Right lobe of liver (tissue), 6 donors: Measurements from ENCODE around the gene RNASE7. TPM values are rescaled to one million over a fixed set of nuclear protein-coding genes. Genes with fewer than 3 reads are reported as not detected.

ENCODE experiments used
- ATAC-seq, 4 donors: fragments of 200-7000 bp; cut with Tn5 transposase; one replicate each; pipeline ENCODE4 v1.9.1; 2020; ENCODE audit warnings: mild to moderate bottlenecking in 4 of 4, moderate library complexity in 4 of 4
- DNase-seq, 3 donors: peaks; one replicate each; pipeline ENCODE4 v3.0.0-alpha.2; 2020
- H3K27ac ChIP-seq, 3 donors: fragments of 200-600 bp; one replicate each; pipeline ENCODE4 v1.8.0; 2022
- H3K27me3 ChIP-seq, 2 donors: fragments of 200-600 bp; one replicate each; pipeline ENCODE4 v1.8.0; 2022
- H3K36me3 ChIP-seq, 4 donors: fragments of 200-600 bp; sonication (generic) in 1 of 4; one replicate each; pipeline versions ENCODE4 v1.5.1 to v1.8.0; 2017 to 2022; ENCODE audit warnings: control low read depth in 1 of 4
- H3K4me1 ChIP-seq, 4 donors: fragments of 200-600 bp; sonication (generic) in 1 of 4; one replicate each; pipeline versions ENCODE4 v1.5.1 to v1.8.0; 2017 to 2022; ENCODE audit warnings: control low read depth in 1 of 4
- H3K4me3 ChIP-seq, 3 donors: fragments of 200-600 bp; one replicate each; pipeline ENCODE4 v1.8.0; 2022
- H3K9me3 ChIP-seq, 4 donors: fragments of 200-600 bp; sonication (generic) in 1 of 4; one replicate each; pipeline versions ENCODE4 v1.5.1 to v1.8.0; 2017 to 2022; ENCODE audit warnings: control low read depth in 1 of 4
- POLR2A ChIP-seq: fragments of 450-650 bp; IDR thresholded peaks from one replicate; pipeline ENCODE4 v1.6.1; 2017; ENCODE audit warnings: antibody characterized with exemption, mild to moderate bottlenecking
- WGBS: methylation state at CpG from one replicate; pipeline ENCODE4 v1.1.6; 2018; ENCODE audit warnings: low coverage, low lambda C conversion rate; ENCODE audit not compliant: insufficient coverage; ENCODE audit errors: missing lambda C conversion rate; 5-methylcytosine and 5-hydroxymethylcytosine counted together
- intact Hi-C, 2 donors: fragments of 100-400 bp; cut with DNase I; formaldehyde crosslinking; loops; one replicate each; pipeline versions ENCODE4 v1.11.2 to v1.14.1; 2022
- total RNA-seq, 6 experiments: library from RNA; depleted of rRNA in 2 of 6; stranded (reverse); fragments of >200 nt in 2 of 6; fragmentation: NEBNext Ultra II Directional in 3 of 6; extraction: Animal tissue kit (Norgen Biotek cat#: 25700) in 3 of 6; gene quantifications; one replicate each; pipeline versions ENCODE4 v1.1.0 to v1.2.4, GENCODE V29; 2016 to 2023
- TF ChIP-seq, protein P1 (sequence below), 4 donors: fragments of 200-600 bp in 3 of 4; fragments of 450-650 bp in 1 of 4; IDR thresholded peaks; one replicate each; pipeline versions ENCODE4 v1.5.1 to v1.8.0; 2016 to 2022; ENCODE audit warnings: antibody characterized with exemption in 4 of 4, mild to moderate bottlenecking in 2 of 4
- donor health status: DM: no; HTN: yes; CAD: no.
- donor health status: DM: no; HTN: no; CAD: no.
- donor health status: DM: no; HTN: no; CAD: no.
- donor health status: DM: no; HTN: yes; CAD: no.
- donor health status: DM: no; HTN: yes; CAD: no.

The RNASE7 gene
- total RNA-seq, 6 experiments from 2014 or later, result 0.18 to 0.31 (median 0.22) TPM; not detected in 3

DNA sequence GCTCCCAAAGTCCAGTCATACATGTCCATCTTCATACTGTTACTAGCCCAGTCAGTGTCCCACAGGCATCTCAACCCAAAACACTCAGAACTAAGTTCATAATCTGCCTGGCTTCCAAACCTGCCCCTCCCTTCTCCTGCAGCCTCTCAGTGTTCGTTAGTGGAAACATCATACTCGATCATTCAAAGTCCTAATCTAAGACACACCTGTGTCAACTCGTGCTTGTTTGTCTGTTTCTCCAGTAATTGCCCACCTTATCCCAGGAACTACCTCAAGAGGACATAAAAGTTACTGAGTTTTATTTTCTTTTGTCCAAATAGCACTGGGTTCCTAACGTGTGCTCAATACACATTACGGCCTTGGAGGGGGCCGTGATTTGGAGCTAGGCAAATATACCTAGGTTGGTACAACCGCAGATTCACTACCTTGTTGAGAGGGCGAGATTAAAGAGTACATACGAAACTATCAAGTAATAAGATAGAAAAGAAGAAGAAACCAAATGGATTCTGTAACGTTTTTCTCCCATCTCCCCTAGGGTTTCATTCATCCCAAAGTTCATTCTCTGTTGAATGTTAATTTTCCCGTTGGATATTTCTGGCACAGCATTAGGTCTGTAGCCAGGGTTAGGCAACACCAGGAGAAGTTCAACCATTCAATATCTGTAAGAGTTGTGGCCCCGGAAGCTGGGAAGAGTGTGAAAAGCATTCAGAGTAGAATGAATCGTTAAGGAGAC lies 18.6 kb downstream of the RNASE7 start:
- H3K27me3 ChIP-seq, result no peaks in the 10 kb centered on the region
- DNase-seq, result no peak
- no peaks in the 10 kb centered on the region for H3K9me3 ChIP-seq
- 32% methylated on average over 13 of the region's 13 CpGs for WGBS
- ATAC-seq, result peak; percentile 47 to 69 (median 60)
- H3K27ac ChIP-seq, result peak overlapping the region; percentile 37 to 73 (median 54)
- H3K4me3 ChIP-seq, result peak overlapping the region; percentile 12 to 45 (median 27)
- H3K4me1 ChIP-seq, result peaks cover 0 to 50% (median 12%) of the 10 kb centered on the region in 4 donors
- intact Hi-C loops, result no loop called here
- no peaks in the 10 kb centered on the region for H3K36me3 ChIP-seq
- TF ChIP-seq, protein P1, sequence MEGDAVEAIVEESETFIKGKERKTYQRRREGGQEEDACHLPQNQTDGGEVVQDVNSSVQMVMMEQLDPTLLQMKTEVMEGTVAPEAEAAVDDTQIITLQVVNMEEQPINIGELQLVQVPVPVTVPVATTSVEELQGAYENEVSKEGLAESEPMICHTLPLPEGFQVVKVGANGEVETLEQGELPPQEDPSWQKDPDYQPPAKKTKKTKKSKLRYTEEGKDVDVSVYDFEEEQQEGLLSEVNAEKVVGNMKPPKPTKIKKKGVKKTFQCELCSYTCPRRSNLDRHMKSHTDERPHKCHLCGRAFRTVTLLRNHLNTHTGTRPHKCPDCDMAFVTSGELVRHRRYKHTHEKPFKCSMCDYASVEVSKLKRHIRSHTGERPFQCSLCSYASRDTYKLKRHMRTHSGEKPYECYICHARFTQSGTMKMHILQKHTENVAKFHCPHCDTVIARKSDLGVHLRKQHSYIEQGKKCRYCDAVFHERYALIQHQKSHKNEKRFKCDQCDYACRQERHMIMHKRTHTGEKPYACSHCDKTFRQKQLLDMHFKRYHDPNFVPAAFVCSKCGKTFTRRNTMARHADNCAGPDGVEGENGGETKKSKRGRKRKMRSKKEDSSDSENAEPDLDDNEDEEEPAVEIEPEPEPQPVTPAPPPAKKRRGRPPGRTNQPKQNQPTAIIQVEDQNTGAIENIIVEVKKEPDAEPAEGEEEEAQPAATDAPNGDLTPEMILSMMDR (IDR thresholded peaks at IDR 0.05), result no peak
- no peak for TF ChIP-seq POLR2A

DNA sequence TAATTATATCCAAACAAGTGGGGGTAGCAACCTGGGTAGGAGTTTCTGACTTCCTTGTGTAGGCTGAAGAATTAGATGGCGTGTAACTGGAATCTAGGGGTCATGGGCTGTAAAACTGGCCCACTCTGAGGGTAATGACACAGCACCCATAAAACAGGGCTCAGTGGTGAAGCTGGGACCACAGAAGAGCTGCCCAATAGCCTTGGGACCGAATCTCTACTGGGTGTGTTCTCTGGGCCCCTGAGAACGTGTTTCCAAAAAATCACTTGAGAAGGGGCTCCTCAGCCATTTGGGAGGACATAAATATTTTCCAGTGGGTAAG lies 19.1 kb downstream of the RNASE7 start:
- intact Hi-C loops, result no loop called here
- Histone ChIP-seq H3K4me1 (peaks cover 0 to 45% (median 9%) of the 10 kb centered on the region in 4 donors), H3K4me3 (peak overlapping the region; percentile 12 to 45 (median 27)), H3K27ac (peak overlapping the region; percentile 37 to 73 (median 54)), H3K27me3 (no peaks in the 10 kb centered on the region), H3K9me3 (no peaks in the 10 kb centered on the region), H3K36me3 (no peaks in the 10 kb centered on the region)
- no peak for DNase-seq
- ATAC-seq, result peak in 3 of 4 donors; percentile 2 to 27 (median 6)
- 42% methylated on average over 3 of the region's 3 CpGs for WGBS
- peak; percentile 40 for TF ChIP-seq POLR2A
- TF ChIP-seq, protein P1 (IDR thresholded peaks at IDR 0.05), result no peak

DNA sequence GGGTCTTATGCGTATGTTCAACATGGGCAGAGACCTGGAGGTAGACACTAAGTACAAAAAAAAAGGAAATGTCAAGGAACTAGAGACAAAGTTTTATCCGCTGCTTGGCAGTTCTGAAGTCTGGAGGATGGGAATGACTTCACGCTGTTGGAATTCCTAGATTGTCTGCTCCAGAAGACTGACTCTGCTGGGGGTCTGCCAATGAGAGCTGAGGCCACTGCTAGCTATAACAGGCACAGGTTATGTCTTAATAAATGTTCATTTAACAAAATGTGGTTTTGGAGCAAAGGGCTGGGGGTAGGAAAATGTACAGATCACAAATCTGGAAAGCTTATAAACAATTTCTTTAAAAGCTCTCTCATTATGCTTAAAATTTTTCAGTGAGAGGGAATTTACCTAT lies 21.3 kb downstream of the RNASE7 start:
- peak in 1 of 4 donors; percentile 33 for ATAC-seq
- H3K4me1 ChIP-seq, result peaks cover 0 to 41% (median 7%) of the 10 kb centered on the region in 4 donors
- TF ChIP-seq POLR2A, result no peak
- TF ChIP-seq, protein P1 (IDR thresholded peaks at IDR 0.05), result no peak
- DNase-seq, result peak in 1 of 3 donors; percentile 29
- no peak overlapping the region for H3K4me3 ChIP-seq
- no peak overlapping the region for H3K27ac ChIP-seq
- H3K36me3 ChIP-seq, result no peaks in the 10 kb centered on the region
- H3K27me3 ChIP-seq, result no peaks in the 10 kb centered on the region
- intact Hi-C loops, result no loop called here
- no peaks in the 10 kb centered on the region for H3K9me3 ChIP-seq
- 32% methylated on average over 3 of the region's 3 CpGs for WGBS

DNA sequence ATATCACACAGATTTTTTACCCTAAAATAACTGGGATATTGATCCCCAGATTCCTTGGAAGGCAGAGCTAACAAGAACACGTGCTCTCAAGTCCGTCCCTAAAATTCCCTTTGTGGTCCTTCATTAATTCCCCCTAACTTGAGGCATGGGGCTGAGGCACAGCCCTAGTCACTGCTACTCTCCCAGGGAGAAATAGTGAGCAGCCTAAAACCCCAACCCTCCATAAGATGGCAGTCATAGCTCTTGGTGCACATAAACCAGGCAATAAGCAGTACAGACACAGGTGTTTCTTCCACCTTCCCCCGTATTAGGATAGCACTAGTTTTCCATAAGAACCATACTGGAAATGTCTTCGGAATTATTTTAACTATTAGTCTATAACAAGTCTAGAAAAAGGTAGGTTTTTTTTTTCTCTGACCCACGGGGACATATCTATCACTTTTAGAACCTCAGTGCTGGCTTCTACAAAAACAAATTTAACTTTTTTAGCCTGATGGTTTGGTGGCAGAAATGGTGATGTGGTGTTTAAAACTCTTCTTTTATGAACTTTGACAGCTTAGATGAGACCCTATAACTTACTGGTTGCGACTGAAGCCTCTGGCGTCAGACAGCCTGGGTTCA lies 24.8 kb downstream of the RNASE7 start:
- no peak overlapping the region for H3K27ac ChIP-seq
- H3K27me3 ChIP-seq, result no peaks in the 10 kb centered on the region
- peaks cover 0 to 40% (median 12%) of the 10 kb centered on the region in 4 donors for H3K4me1 ChIP-seq
- H3K4me3 ChIP-seq, result no peak overlapping the region
- H3K9me3 ChIP-seq, result no peaks in the 10 kb centered on the region
- WGBS, result 52% methylated on average over 7 of the region's 7 CpGs
- DNase-seq (peak in 1 of 3 donors; percentile 32), ATAC-seq (no peak)
- no peak for TF ChIP-seq POLR2A
- TF ChIP-seq, protein P1 (IDR thresholded peaks at IDR 0.05), result peak in 2 of 4 donors; percentile 23 to 29
- intact Hi-C loops, result no loop called here
- no peaks in the 10 kb centered on the region for H3K36me3 ChIP-seq
